Bronchial epithelial cell (primary cell): ENCODE results near the gene FCHO2. TPM values are rescaled to one million over a fixed set of nuclear protein-coding genes. Genes with fewer than 3 reads are reported as not detected.

Source experiments
- DNase-seq: peaks from one replicate; pipeline ENCODE4 v3.0.0-alpha.2; 2010; ENCODE audit warnings: low read depth
- FAIRE-seq: peaks from 2 replicates; lab custom pipeline; 2011; peaks lifted over from hg19 to GRCh38; lab: Jason Lieb, UNC
- H3K27me3 ChIP-seq: 2 replicates; pipeline ENCODE4 v1.5.1; 2011; ENCODE audit warnings: low read length; ENCODE audit not compliant: control insufficient read depth, insufficient read depth
- H3K36me3 ChIP-seq: 2 replicates; pipeline ENCODE4 v1.5.1; 2011; ENCODE audit warnings: low read length; ENCODE audit not compliant: control insufficient read depth, insufficient read depth
- H3K4me3 ChIP-seq: 2 replicates; pipeline ENCODE4 v1.5.1; 2011; ENCODE audit warnings: mild to moderate bottlenecking, low read depth, low read length, control low read depth
- total RNA-seq: library from RNA; depleted of rRNA; stranded (reverse); fragments of >200 nt; gene quantifications from 2 replicates; pipeline ENCODE4 v1.2.1, GENCODE V29; 2014
- TF ChIP-seq, protein P1 (sequence below): IDR thresholded peaks from 2 replicates; pipeline ENCODE4 v1.5.1; 2011; ENCODE audit warnings: mild to moderate bottlenecking, moderate library complexity, low read length, control low read depth, inconsistent platforms; ENCODE audit not compliant: insufficient read depth, severe bottlenecking

FCHO2 gene
- total RNA-seq, 1 donor from 2014 or later = 10.5 TPM

DNA sequence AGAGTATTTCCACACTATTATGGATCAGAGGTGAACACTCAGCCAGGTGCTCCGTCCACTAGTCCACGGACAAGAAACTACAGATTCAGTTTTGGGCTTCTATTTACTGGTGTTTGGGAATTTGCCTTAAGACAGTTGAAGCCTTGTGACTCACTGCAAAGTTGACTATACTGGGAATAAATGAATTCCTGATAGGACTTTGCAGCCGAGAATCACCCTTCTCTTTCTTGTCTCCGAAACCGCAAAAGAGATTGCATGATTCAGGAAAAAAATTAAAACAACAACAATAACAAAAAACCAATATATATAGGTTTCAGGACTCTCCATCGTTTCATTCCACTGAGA is 165.2 kb downstream of the FCHO2 start:
- TF ChIP-seq, protein P1, sequence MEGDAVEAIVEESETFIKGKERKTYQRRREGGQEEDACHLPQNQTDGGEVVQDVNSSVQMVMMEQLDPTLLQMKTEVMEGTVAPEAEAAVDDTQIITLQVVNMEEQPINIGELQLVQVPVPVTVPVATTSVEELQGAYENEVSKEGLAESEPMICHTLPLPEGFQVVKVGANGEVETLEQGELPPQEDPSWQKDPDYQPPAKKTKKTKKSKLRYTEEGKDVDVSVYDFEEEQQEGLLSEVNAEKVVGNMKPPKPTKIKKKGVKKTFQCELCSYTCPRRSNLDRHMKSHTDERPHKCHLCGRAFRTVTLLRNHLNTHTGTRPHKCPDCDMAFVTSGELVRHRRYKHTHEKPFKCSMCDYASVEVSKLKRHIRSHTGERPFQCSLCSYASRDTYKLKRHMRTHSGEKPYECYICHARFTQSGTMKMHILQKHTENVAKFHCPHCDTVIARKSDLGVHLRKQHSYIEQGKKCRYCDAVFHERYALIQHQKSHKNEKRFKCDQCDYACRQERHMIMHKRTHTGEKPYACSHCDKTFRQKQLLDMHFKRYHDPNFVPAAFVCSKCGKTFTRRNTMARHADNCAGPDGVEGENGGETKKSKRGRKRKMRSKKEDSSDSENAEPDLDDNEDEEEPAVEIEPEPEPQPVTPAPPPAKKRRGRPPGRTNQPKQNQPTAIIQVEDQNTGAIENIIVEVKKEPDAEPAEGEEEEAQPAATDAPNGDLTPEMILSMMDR = no peak
- peak overlapping the region; percentile 49 for H3K4me3 ChIP-seq
- H3K27me3 ChIP-seq = no peaks in the 10 kb centered on the region
- H3K36me3 ChIP-seq = no peaks in the 10 kb centered on the region
- FAIRE-seq = no peak
- DNase-seq = peak; percentile 41

DNA sequence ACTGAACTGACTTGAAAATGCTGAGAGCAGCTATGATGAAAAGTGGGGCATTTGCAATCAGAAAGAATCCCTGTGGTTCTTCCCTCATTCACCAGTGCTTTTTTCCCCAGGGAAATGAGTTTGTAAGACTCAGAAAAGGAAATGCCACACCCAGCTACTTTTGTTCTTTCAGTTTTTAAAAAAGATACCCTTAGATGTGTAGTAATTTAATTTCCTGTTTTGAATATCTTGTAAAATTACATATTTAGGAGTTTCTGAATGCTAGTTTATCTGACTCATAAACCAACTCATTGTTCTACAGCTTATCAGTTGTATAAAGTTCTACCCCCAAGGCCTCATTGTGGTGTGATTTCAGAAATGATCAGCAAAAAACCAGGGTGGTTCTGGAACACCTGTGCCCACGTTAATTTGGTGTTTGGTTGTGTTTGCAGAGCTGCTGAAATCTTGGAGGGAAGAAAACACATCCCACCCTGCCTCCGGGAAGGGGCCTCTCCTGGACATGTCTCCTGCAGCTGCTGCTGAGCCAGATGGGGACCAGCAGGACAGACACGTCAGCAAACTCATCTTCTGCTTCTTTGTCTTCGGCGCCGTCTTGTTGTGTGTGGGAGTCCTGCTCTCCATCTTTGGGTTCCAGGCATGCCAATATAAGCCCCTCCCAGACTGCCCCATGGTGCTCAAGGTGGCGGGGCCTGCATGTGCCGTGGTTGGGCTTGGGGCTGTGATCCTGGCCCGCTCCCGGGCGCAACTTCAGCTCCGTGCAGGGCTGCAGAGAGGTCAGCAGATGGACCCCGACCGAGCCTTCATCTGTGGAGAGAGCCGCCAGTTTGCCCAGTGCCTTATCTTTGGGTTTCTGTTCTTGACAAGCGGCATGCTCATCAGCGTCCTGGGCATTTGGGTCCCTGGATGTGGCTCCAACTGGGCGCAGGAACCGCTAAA is 167.3 kb downstream of the FCHO2 start:
- TF ChIP-seq, protein P1 = no peak
- Histone ChIP-seq H3K4me3 (no peak overlapping the region), H3K27me3 (no peaks in the 10 kb centered on the region), H3K36me3 (no peaks in the 10 kb centered on the region)
- DNase-seq (peak; percentile 44), FAIRE-seq (no peak)

- no peak for DNase-seq
These were observed 169.4 kb downstream of the FCHO2 start for GRCh38 chr5:73125289-73125688.

DNA sequence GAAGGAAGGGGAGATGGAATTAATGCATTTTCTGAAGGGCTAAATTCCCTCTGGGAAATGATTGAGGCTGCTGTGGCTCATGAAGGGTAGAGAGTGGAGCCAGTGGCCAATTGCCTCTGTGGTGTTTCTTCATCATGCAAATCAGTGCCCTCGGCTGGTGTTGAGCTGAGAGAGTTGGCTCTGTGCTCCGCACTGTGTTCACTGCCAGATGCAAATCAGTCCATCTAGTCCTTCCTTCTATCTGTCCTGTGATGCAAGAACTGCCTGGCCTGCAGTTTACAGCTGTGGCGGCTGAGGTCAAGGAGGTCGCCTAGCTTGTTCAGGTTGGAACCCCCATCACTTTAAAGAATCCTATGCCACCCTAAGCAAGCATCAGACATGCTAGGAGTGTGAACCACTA is 170.5 kb downstream of the FCHO2 start:
- Histone ChIP-seq H3K4me3 (no peak overlapping the region), H3K27me3 (no peaks in the 10 kb centered on the region), H3K36me3 (no peaks in the 10 kb centered on the region)
- FAIRE-seq (no peak), DNase-seq (no peak)
- TF ChIP-seq, protein P1 = no peak

More at GRCh38 chr5:73125289-73125688, 169.4 kb downstream of the FCHO2 start:
- no peaks in the 10 kb centered on the region for H3K36me3 ChIP-seq
- TF ChIP-seq, protein P1 = no peak
- FAIRE-seq = no peak
- H3K4me3 ChIP-seq = no peak overlapping the region
- H3K27me3 ChIP-seq = no peaks in the 10 kb centered on the region

- TF ChIP-seq, protein P1 = no peak
- H3K36me3 ChIP-seq = no peaks in the 10 kb centered on the region
- FAIRE-seq (no peak), DNase-seq (no peak)
- no peak overlapping the region for H3K4me3 ChIP-seq
- no peaks in the 10 kb centered on the region for H3K27me3 ChIP-seq
These were observed 171.1 kb downstream of the FCHO2 start for GRCh38 chr5:73126957-73127356.

DNA sequence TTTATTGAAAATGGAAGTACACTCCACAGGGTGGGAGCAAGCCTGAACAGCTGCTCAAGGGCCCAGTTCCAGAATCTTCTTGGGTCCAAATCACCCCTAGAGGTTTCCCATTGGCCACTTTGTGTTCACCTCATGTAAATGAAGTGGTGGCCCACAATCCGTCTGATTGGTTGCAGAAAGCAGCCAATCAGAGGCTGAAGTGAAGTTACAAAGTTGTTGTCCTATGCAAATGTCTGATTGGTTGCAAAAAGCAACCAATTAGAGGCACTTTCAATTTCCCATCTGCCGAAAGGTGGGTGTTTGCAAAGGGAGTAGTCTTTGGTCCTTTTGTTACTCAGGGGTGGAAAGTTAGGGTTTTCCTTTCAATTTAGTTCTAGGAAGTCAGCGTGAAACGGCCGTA is 173.3 kb downstream of the FCHO2 start:
- TF ChIP-seq, protein P1 = no peak
- no peaks in the 10 kb centered on the region for H3K27me3 ChIP-seq
- no peak for FAIRE-seq
- DNase-seq = no peak
- no peak overlapping the region for H3K4me3 ChIP-seq
- H3K36me3 ChIP-seq = no peaks in the 10 kb centered on the region
